NCI-H2171 (cell line): ENCODE data around the gene TPPP2.

Experiments
- DNase-seq: peaks from one replicate; lab custom pipeline; 2025; lab: John Stamatoyannopoulos, UW

TPPP2 gene

DNA sequence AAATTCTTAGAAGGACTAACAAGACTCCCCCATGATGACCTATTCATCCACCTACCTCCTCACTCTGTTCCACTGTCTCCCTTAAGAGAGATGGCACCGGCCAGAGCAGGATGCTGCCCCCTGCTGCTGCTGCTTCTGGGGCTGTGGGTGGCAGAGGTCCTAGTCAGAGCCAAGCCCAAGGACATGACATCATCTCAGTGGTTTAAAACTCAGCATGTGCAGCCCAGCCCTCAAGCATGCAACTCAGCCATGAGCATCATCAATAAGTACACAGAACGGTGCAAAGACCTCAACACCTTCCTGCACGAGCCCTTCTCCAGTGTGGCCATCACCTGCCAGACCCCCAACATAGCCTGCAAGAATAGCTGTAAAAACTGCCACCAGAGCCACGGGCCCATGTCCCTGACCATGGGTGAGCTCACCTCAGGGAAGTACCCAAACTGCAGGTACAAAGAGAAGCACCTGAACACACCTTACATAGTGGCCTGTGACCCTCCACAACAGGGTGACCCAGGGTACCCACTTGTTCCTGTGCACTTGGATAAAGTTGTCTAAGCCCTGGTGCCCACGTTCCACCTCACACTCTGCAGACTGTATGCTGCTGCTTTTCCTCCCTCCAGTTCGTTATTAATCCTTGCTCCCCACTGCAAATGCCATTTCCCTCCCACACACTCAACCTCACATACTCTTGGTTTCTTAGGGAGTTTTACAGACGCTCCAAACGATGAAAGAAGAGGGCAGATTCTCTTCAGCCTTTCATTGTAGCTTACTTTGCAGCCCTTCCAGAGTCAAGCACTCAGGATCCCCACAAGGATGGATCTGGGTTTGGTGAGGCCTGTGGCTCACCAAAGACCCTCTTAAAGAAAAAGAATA lies 28.0 kb downstream of the TPPP2 start, which contains the start of gene RNASE8:
Gene RNASE8 (plus strand): TSS at position 20 of the 873 bp plus-strand sequence. CDS start 71 bp downstream, at position 91.
- DNase-seq: no peak

DNA sequence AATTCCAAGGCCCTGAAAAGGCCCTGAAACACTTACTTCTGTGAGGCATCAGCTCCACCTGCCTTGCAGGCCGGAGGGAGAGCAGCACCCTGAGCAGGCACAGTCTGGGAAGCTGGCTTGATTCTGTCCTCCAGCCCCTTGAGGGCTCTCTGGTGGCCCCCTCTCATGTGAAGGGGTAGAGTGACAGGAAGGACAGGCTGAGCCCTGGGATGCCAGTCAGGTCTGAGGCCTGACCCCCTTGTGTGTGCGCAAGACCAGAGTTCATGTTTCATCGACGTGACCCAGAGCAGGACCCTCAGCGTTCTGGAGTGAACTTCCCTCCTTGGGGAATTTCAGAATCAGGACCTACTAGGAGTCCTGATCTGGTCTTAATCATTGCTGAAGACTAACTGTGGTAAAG lies 28.9 kb downstream of the TPPP2 start:
- no peak for DNase-seq

DNA sequence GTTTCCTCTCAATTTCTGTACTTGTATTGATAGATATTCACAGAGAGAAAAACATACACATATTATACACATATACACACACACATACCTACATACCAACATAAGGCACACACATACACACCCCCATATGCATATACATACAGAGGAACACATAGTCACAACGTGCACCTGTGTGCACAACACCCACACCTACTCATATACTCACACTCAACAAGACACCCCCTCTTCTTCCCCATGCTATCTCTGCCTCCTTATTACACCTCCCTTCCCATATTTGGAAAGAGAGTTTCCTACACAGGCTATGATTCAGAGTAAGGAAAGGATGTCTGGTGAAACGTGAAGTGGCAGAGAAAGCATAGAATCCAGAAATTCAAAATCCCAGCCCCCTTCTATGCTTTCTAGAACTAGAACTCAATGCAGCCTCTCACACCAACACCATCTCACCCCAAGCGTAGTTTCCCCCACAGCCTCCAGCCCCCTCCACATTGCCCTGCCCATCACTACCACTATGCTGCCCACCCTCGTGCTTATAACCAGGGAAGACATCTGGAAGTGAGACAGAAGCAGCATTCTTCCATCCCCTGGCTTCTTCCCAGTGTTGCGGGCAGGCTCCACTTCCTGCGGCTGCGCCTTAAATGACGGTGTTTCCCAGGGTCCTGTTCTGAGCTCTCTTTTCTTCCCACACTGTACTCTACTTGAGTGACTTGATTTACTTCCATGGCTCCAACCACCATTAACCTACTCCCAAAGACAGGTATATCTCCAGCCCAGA lies 30.0 kb downstream of the TPPP2 start:
- no peak for DNase-seq

DNA sequence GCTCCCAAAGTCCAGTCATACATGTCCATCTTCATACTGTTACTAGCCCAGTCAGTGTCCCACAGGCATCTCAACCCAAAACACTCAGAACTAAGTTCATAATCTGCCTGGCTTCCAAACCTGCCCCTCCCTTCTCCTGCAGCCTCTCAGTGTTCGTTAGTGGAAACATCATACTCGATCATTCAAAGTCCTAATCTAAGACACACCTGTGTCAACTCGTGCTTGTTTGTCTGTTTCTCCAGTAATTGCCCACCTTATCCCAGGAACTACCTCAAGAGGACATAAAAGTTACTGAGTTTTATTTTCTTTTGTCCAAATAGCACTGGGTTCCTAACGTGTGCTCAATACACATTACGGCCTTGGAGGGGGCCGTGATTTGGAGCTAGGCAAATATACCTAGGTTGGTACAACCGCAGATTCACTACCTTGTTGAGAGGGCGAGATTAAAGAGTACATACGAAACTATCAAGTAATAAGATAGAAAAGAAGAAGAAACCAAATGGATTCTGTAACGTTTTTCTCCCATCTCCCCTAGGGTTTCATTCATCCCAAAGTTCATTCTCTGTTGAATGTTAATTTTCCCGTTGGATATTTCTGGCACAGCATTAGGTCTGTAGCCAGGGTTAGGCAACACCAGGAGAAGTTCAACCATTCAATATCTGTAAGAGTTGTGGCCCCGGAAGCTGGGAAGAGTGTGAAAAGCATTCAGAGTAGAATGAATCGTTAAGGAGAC lies 30.8 kb downstream of the TPPP2 start:
- no peak for DNase-seq

DNA sequence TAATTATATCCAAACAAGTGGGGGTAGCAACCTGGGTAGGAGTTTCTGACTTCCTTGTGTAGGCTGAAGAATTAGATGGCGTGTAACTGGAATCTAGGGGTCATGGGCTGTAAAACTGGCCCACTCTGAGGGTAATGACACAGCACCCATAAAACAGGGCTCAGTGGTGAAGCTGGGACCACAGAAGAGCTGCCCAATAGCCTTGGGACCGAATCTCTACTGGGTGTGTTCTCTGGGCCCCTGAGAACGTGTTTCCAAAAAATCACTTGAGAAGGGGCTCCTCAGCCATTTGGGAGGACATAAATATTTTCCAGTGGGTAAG lies 31.3 kb downstream of the TPPP2 start:
- no peak for DNase-seq

DNA sequence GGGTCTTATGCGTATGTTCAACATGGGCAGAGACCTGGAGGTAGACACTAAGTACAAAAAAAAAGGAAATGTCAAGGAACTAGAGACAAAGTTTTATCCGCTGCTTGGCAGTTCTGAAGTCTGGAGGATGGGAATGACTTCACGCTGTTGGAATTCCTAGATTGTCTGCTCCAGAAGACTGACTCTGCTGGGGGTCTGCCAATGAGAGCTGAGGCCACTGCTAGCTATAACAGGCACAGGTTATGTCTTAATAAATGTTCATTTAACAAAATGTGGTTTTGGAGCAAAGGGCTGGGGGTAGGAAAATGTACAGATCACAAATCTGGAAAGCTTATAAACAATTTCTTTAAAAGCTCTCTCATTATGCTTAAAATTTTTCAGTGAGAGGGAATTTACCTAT lies 33.5 kb downstream of the TPPP2 start:
- no peak for DNase-seq

DNA sequence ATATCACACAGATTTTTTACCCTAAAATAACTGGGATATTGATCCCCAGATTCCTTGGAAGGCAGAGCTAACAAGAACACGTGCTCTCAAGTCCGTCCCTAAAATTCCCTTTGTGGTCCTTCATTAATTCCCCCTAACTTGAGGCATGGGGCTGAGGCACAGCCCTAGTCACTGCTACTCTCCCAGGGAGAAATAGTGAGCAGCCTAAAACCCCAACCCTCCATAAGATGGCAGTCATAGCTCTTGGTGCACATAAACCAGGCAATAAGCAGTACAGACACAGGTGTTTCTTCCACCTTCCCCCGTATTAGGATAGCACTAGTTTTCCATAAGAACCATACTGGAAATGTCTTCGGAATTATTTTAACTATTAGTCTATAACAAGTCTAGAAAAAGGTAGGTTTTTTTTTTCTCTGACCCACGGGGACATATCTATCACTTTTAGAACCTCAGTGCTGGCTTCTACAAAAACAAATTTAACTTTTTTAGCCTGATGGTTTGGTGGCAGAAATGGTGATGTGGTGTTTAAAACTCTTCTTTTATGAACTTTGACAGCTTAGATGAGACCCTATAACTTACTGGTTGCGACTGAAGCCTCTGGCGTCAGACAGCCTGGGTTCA lies 37.0 kb downstream of the TPPP2 start:
- peak; percentile 39 for DNase-seq

DNA sequence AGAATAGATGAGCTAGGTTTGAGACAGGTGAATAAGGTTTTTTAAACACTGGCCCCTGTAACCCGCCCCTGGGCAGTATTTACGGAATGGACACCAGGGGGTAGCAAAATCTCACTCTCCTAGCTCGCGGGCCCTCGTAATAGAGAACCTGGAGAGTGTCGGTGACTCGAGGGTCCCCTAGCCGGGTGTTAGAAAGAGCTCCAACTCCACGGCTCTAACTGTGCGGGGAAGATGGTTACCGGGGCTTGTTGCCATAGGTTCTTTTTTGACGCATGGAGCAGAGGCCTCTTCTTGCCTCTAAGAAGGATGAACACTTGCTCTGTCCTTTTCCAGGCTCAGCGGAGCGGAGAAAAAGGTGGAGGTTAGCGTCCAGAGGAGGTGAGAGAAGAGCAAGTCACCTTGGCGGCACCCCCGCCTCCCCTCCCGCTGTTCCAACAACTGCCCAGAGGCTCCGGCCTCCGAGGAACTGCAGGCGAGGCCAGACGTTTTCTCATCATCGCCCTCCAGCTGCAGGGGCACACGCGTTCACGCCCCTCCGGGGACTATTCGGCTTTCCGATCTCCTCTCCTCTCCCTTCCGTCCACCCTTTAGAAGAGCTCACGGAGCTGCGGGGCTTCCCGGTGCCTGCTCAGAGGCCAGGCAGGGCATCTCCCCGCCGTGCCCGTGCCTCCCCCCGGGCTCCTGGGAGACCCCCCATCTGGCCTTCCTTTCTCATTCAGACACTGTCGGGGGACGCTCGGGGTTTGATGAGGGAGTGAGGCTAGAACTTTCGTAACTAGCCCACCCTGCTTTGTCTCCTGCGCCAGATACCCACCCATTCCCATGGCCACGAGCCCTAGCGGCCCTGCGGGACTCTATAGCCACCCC lies 38.7 kb downstream of the TPPP2 start:
- peak; percentile 94 for DNase-seq

DNA sequence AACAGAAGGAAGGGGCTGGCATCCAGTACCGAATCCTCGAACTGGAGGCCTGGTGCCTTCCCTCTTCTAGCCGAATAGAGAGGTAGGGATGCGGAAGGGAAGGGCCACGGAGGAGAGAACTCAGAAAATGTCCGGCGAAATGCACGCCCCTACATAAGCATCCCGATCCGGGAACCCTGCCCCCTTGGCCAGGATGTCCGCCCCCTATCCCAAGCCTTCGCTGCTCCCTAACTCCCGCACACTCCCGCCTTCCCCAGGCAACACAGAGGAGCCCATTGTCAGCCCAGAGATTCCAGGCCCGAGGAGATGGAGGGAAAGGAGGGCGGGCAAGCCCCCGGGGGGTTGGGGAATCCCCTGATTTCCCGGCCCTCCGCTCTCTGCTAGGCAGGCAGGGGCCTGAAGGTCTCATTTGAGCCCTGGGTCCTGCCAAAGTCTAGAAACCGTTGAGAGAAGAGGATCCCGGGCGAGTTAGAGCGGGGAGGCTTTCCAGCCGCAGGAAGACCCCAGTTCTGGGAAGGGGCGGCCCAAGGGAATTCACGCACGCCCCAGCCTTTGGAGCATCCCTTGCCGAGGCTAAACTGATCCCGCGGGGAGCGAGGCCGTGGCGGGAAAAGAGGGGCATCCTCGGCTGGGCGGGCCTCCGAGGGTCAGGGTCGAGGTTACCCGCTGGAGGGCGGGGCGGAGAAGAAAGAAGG lies 39.5 kb downstream of the TPPP2 start:
- DNase-seq: peak; percentile 40

DNA sequence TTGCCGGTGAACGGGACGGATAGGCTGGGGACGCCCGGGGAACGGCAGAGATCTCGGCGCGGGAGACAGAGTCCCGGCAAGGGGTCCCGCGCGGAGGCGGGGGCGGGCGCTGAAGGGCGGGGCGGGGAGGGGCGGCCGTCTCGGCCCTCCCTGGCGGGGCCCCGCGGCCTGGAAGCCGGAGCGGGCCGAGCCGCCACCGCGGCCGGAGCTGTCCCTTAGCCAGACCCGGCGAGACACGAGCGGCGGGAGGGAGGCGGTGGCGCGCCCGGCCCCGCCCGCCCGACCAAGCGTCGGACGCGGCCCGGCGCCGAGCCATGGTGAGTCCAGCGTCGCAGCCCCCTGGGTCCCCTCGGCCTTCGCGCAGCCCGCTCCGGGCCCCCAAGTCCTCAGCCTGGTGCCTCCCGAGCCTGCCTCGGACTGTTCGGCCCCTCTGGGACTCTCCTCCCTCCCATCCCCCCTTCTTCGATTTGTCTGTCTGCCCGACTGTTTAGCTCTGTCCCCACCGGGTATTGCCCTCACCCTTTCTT lies 40.1 kb downstream of the TPPP2 start, which contains the start of gene ARHGEF40:
Gene ARHGEF40 (plus strand): TSS at position 222 of the 527 bp plus-strand sequence. CDS start 93 bp downstream, at position 315.
- no peak for DNase-seq

DNA sequence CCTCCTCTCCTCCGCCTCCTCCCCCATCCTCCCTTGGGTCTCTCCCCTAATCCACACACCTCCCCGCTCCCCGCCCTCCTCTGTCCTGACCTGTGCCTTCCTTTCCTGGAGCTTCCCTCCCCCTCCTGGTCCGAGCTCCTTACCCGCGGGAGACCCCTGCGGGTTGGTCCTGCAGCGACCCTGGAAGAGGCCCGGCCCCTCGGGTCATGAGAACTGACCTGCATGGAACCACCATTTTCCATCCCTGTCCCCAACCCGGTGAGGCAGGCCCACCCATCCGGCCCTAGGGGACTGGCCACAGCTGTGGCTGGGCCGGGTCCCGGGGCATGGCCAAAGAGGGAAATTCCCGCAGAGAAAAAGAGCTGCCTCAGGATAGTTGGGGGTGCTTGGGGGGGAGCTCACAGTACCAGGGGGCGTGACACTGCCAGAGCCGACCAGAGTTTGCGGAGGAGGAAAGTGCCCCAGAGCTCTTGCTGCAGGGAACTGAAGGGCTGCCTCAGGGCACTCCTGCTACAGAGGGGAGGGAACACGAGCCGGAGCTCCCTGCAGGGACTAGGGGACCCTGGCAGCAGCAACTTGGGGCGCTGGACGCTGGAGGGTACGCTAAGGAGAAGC lies 40.7 kb downstream of the TPPP2 start:
- DNase-seq: no peak

DNA sequence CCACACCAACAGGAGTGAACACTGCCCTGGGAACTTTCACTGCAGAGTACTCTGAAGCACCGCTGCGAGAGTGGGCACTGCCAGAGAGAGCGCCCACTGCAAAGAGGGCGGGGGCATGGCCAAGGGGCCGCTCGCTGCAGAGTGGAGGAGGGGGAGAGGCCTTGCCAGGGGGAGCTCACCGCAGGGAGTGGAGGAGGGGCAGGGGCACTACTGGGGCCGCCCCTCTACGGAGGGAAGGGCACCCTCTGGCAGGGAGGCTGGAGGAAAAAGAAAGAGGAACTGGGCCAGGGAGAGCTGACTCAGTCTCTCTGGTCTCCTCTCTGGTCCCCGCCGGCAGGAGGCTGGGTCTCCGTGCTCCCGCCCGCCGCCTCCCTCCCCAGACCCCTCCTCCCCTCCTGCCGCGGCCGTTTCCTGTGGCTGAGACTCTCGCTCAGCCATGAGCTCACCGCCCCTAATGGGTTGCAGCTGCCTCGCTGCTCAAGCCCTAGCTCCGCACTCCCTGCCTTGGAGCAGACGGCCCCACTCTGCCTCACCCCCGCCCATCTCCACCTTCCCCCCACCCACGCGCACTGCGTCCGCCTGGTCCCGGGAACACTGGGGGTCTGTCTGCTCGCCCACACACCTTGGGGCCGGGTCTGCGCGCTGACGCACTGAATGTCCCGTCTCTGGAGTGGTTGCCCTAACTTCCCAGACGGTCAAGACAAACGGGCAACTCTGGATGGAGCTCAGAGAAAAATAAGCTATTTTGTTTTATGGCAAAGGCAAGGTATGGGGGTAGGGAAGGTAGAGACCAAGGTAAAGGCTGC lies 41.4 kb downstream of the TPPP2 start:
- peak; percentile 83 for DNase-seq

DNA sequence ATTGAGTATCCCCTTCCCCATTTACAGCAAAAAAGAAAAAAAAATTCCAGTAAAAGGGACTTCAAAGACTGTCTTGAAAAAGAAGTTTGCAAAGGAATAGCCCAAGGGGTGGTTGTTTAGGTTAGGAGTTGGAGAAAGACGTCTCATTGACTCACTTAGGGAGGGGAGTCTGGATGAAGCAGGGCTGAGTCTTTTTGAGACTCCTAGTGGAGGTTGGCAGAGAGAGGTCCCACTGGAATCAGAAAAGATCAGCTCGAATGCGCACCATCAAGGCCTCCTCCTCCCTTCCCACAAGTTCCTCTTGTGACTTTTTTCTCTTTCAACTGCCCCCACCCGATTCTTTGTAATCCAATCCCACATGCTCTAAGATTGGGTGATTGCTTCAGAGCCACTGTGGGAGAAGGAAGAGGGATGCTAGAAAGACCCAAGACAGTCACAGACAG lies 42.0 kb downstream of the TPPP2 start:
- no peak for DNase-seq

DNA sequence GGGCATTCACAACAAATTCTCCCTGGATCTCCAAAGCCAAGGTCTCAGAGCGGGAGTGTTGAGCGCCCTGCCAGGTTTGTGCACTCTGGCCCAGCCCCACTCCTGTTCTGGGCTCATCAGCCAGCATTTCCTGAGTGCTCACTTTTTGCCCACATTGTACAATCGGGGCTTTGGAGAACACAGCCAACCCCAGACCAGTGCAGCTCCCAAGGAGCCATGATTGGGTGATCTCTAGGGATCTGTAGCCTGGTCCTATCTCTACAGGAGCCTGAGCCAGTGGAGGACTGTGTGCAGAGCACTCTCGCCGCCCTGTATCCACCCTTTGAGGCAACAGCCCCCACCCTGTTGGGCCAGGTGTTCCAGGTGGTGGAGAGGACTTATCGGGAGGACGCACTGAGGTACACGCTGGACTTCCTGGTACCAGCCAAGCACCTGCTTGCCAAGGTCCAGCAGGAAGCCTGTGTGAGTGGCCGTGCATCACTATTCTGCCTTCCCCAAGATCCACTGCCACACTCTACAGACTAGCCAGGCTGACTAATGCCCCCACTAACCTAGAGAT lies 42.8 kb downstream of the TPPP2 start:
- no peak for DNase-seq

DNA sequence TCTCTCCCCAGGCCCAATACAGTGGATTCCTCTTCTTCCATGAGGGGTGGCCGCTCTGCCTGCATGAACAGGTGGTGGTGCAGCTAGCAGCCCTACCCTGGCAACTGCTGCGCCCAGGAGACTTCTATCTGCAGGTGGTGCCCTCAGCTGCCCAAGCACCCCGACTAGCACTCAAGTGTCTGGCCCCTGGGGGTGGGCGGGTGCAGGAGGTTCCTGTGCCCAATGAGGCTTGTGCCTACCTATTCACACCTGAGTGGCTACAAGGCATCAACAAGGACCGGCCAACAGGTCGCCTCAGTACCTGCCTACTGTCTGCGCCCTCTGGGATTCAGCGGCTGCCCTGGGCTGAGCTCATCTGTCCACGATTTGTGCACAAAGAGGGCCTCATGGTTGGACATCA lies 43.9 kb downstream of the TPPP2 start:
- no peak for DNase-seq

DNA sequence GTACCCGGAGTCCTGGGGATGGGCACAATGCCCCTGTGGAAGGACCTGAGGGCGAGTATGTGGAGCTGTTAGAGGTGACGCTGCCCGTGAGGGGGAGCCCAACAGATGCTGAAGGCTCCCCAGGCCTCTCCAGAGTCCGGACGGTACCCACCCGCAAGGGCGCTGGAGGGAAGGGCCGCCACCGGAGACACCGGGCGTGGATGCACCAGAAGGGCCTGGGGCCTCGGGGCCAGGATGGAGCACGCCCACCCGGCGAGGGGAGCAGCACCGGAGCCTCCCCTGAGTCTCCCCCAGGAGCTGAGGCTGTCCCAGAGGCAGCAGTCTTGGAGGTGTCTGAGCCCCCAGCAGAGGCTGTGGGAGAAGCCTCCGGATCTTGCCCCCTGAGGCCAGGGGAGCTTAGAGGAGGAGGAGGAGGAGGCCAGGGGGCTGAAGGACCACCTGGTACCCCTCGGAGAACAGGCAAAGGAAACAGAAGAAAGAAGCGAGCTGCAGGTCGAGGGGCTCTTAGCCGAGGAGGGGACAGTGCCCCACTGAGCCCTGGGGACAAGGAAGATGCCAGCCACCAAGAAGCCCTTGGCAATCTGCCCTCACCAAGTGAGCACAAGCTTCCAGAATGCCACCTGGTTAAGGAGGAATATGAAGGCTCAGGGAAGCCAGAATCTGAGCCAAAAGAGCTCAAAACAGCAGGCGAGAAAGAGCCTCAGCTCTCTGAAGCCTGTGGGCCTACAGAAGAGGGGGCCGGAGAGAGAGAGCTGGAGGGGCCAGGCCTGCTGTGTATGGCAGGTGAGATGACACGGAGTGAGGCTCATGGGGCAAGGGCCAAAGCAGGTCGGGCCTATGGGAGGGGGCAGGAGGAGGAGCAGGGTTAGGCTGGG lies 44.6 kb downstream of the TPPP2 start:
- DNase-seq: no peak

DNA sequence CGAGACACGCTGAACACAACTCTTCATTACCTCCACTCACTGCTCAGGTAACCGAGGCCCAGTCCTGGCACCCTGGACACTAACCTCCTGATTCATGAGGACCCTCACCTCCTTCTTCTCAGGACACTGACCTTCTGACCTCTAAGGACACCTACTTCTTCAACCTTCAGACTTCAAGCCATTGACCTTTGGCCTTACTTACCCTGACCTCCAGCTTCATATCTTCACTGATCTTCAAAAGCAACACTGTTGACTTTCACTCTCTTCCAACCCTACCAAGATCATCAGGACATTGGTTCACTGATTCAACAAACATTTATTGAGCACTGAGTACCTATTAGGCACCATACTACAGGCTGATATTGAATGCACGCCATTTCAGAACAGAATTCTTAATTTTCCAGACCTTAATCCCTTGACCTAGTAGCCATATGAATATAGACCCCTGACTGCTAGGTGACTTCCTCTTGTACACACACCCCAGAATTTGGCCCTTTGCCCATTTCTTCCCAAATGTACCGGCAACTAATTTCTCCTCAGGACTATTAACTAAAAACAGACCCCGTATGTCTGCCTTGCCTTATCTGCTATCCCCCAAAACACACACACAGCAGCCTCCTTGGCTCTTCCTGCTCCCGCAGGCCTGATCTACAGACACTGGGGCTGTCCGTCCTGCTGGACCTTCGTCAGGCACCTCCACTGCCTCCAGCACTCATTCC lies 45.9 kb downstream of the TPPP2 start:
- no peak for DNase-seq
